GM19468 (cell line): ENCODE measurements around the gene TRIM10.
"Not testable (repeated sequence)": the region's sequence is repeated elsewhere in the genome, so short reads cannot be mapped to it uniquely, and the experiment has no call there.

ENCODE experiments used
- ATAC-seq: cut with Tn5 transposase; IDR thresholded peaks from one replicate; pipeline ENCODE4 v1.9.1; 2021; ENCODE audit warnings: mild to moderate bottlenecking, moderate library complexity, moderate number of reproducible peaks; ENCODE audit not compliant: unreplicated experiment; ENCODE audit errors: extremely low read depth

Gene TRIM10

GRCh38 chr6:30155520-30156261, 5.3 kb downstream of the TRIM10 start:
- ATAC-seq, result no peak

- ATAC-seq, result no peak
Measured at GRCh38 chr6:30154709-30155519, 6.1 kb downstream of the TRIM10 start.

- ATAC-seq, result no peak
Measured at GRCh38 chr6:30154061-30154460, 7.0 kb downstream of the TRIM10 start.

- no peak for ATAC-seq
Measured at GRCh38 chr6:30152910-30153610, 8.0 kb downstream of the TRIM10 start.

GRCh38 chr6:30152016-30152673, 8.9 kb downstream of the TRIM10 start:
- ATAC-seq, result no peak

- no peak for ATAC-seq
Measured at GRCh38 chr6:30151580-30151979, 9.4 kb downstream of the TRIM10 start.

- ATAC-seq, result no peak
Measured at GRCh38 chr6:30150671-30151395, 10.2 kb downstream of the TRIM10 start.

GRCh38 chr6:30149858-30150550, 11.0 kb downstream of the TRIM10 start:
- no peak for ATAC-seq

- no peak for ATAC-seq
Measured at GRCh38 chr6:30149234-30149633, 11.8 kb downstream of the TRIM10 start.

- ATAC-seq, result no peak
Measured at GRCh38 chr6:30147096-30147495, 13.9 kb downstream of the TRIM10 start.

GRCh38 chr6:30145818-30146217, 15.2 kb downstream of the TRIM10 start:
- no peak for ATAC-seq

- ATAC-seq, result no peak
Measured at GRCh38 chr6:30144811-30145210, 16.2 kb downstream of the TRIM10 start.

GRCh38 chr6:30143780-30144179, 17.2 kb downstream of the TRIM10 start:
- ATAC-seq, result no peak

GRCh38 chr6:30142665-30143064, 18.3 kb downstream of the TRIM10 start:
- ATAC-seq, result no peak

GRCh38 chr6:30140240-30140639, 20.8 kb downstream of the TRIM10 start:
- not testable (repeated sequence) for ATAC-seq

- ATAC-seq, result no peak
Measured at GRCh38 chr6:30136570-30137286, 24.3 kb downstream of the TRIM10 start.

GRCh38 chr6:30135757-30136156, 25.3 kb downstream of the TRIM10 start, which contains the start of gene TRIM40:
TRIM40 (plus strand) TSS chr6:30136140; CDS start chr6:30137037, 897 bp downstream.
- ATAC-seq, result no peak

GRCh38 chr6:30135147-30135546, 25.9 kb downstream of the TRIM10 start:
- no peak for ATAC-seq
